AG09309 (cell line): ENCODE data around the gene CCND1.
A peak's percentile ranks its signal among the peaks of the same experiment; 100 is the strongest.
"Not testable (repeated sequence)": the region's sequence is repeated elsewhere in the genome, so short reads cannot be mapped to it uniquely, and the experiment has no call there.

Source experiments
- DNase-seq: peaks from one replicate; pipeline ENCODE4 v3.0.0-alpha.2; 2010; ENCODE audit warnings: low read depth
- H3K4me3 ChIP-seq: 2 replicates; pipeline ENCODE4 v1.5.1; 2011; ENCODE audit warnings: mild to moderate bottlenecking, low read depth, low read length, moderate library complexity; ENCODE audit not compliant: control insufficient read depth
- TF ChIP-seq, protein P1 (sequence below): IDR thresholded peaks from 2 replicates; pipeline ENCODE4 v1.5.1; 2011; ENCODE audit warnings: mild to moderate bottlenecking, low read depth, low read length, inconsistent platforms; ENCODE audit not compliant: insufficient read depth, control insufficient read depth; ENCODE audit errors: missing control alignments

The CCND1 gene

DNA sequence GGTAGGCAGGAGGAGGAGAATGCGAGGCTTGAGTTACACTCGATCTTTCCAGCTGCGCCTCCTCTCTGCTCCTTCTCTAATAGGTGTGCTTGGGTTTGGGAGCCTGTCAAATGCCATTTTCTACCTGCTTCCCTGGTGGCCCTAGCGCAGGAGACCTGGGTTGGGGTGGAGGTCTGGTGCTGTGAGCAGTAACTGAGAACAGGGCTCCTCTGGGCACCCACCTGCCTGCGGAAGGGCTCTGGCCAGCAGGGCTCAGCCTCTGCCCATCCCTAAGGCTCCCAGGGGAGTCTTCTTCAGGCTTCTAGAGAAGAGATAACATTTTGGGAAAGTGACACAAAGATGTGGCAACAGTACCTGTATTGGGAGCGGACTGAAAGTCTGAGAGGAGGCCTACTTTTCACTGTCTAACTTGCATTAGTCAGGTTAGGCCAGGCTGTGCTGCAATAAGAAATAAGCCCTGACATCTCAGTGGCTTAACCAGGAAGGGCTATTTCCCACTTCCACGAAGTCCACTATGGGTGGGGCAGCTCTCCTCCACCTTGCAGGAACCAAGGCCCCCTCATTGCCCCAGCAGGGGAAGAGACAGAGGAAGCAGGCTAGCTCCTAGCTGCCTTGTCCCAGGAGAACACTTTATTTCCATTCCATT lies 41.8 kb downstream of the CCND1 start:
- H3K4me3 ChIP-seq, result no peak overlapping the region
- TF ChIP-seq, protein P1, sequence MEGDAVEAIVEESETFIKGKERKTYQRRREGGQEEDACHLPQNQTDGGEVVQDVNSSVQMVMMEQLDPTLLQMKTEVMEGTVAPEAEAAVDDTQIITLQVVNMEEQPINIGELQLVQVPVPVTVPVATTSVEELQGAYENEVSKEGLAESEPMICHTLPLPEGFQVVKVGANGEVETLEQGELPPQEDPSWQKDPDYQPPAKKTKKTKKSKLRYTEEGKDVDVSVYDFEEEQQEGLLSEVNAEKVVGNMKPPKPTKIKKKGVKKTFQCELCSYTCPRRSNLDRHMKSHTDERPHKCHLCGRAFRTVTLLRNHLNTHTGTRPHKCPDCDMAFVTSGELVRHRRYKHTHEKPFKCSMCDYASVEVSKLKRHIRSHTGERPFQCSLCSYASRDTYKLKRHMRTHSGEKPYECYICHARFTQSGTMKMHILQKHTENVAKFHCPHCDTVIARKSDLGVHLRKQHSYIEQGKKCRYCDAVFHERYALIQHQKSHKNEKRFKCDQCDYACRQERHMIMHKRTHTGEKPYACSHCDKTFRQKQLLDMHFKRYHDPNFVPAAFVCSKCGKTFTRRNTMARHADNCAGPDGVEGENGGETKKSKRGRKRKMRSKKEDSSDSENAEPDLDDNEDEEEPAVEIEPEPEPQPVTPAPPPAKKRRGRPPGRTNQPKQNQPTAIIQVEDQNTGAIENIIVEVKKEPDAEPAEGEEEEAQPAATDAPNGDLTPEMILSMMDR, result no peak

DNA sequence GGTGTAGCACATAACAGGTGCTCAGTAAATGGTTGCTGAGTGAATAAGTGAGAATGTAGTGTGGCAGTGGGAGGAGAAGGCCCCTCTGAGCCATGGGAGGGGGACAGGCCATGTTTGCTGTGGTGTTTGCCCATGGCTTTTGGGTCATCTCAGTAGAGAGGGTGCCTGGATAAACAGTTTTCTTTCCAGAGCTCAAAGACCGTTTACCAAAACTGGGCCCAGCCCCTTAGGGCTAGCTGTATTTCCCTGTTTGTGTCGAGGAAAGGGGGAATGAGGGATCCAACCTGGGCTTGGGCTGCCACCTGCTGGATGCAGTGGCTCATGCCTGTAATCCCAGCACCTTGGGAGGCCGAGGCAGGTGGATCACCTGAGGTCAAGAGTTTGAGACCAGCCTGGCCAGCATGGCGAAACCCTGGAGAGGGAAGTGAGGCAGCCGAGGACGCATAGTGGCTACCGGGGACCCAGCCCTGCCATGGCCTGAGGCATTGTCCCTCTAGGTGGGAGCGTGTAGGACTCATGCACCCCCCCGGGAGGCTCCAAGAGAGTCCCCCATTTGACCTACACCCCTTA lies 42.9 kb downstream of the CCND1 start:
- DNase-seq, result no peak
- H3K4me3 ChIP-seq, result no peak overlapping the region
- TF ChIP-seq, protein P1, result peak; percentile 50

More for the DNA sequence above, 41.8 kb downstream of the CCND1 start:
- no peak for DNase-seq

DNA sequence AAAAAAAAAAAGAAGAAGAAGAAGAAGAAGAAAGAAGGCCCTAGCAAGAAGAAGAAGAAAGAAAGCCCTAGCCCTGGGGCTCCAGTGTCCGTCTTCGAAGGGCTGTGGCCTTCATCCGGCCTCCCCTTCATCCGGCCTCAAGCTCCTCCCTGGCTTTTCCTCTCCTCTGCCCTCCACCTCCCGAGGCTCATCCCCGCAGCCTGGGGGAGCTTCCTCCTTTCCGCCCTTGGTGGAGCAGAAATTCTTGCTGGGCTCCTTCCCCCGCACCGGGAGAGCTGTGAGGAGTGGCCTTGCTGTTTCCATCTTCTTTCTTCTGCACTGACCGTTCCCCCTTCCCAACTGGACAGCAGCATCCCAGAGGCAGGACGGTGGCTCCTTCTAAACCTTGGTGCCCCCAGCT lies 43.7 kb downstream of the CCND1 start:
- H3K4me3 ChIP-seq, result no peak overlapping the region
- TF ChIP-seq, protein P1, result no peak
- DNase-seq, result no peak

DNA sequence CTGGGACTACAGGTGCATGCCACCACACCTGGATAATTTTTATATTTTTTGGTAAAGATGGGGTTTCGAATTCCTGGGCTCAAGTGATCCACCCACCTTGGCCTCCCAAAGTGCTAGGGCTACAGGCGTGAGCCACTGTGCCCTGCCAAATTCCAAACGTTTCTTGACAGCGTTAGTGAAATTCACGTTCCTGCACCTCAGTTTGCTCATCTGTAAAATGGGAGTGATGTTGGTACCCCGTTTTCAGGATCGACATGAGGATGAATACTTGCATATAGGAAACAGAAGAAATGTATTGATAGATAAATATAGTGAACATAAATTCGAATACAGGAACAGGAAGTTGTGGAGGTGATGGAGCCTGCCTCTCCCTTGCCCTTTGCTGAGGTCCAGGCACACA lies 44.4 kb downstream of the CCND1 start:
- TF ChIP-seq, protein P1, result no peak
- no peak for DNase-seq
- H3K4me3 ChIP-seq, result no peak overlapping the region

DNA sequence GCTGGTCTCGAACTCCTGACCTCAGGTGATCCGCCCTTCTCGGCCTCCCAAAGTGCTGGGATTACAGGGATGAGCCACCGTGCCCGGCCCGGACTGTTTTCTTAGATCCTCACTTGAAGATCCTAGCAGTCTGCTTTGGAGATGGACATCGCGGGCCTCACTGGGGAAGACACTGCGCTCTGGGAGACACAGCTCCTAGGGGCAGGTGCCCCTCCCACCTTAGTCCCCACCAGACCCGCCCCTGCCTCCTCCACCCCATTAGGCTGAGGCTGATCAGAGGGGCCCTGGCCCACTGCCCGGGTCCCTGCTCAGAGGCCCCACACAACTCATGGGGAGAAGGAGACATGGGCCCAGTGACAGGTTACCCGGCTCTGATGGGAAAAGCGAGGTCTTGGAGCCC lies 45.5 kb downstream of the CCND1 start:
- TF ChIP-seq, protein P1, result no peak
- no peak overlapping the region for H3K4me3 ChIP-seq
- DNase-seq, result no peak

DNA sequence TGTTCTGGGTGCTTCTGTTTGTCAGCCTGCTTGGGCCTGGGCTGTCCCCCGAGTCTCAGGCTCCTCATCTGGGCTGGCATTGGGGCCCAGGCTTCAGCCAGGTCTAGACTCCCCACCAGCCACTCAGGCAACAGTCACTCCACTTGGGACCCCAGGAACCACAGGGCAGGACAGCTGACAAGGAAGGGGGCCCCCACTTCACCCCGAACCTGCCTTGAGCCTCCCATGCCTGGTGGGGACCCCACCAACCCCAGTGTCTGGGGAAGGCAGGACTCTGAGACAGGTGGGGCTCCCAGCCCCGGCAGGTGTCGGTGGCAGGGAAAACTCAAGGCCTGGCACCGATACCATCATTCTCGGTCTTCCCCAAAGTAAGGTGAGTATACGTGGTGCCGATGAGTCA lies 45.9 kb downstream of the CCND1 start:
- H3K4me3 ChIP-seq, result no peak overlapping the region
- DNase-seq, result no peak
- TF ChIP-seq, protein P1, result no peak

DNA sequence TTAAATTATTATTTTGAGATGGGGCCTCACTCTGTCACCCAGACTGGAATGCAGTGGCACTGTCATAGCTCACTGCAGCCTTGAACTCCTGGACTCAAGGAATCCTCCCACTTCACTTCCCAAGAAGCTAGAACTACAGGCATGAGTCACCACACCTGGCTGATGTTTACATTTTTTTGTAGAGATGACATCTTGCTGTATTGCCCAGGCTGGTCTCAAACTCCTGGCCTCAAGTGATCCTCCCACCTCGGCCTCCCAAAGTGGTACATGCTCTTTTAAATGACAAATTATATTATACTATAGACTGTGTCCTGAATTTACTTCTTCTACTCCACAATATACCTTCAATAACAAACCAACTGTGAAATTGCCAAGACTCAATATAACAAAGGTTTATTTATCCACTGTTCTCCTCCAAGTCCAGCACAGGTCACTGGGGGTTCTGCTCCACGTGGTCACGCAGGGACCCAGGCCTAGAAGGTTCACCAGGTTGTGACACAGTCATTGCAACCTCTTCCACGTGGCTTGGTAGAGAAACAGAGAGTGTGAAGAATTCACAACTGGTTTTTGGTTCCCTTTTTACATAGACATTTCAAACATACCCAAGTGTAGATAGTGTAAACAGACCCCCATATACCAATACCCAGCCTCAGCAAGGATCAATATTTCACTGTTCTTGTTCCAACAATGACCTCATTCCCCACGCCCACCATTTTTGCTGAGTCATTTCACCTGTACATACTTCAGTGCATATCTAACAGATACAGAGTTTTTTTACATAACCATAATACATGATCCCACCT lies 47.2 kb downstream of the CCND1 start:
- H3K4me3 ChIP-seq, DNase-seq: not testable (repeated sequence)
